ENCODE measurements around the gene CCDC83. TPM values are rescaled to one million over a fixed set of nuclear protein-coding genes. Genes with fewer than 3 reads are reported as not detected.

The CCDC83 gene
- polyA plus RNA-seq, 1 of the 3 experiments (the other 2 are of a cell fraction), result not detected

- H3K79me2 ChIP-seq (ENCODE audit: insufficient read depth), result no peaks in the 10 kb centered on the region
- no peak for TF ChIP-seq RXRA (IDR thresholded peaks at IDR 0.05; ENCODE audit: borderline replicate concordance, low read depth)
- no peak for TF ChIP-seq IRF3 (IDR thresholded peaks at IDR 0.05; ENCODE audit: low read depth, low read length)
- no peak for TF ChIP-seq FOSL2 (IDR thresholded peaks at IDR 0.05; ENCODE audit: borderline replicate concordance, low read depth)
- TF ChIP-seq NFIC (IDR thresholded peaks at IDR 0.05; ENCODE audit: borderline replicate concordance), result no peak
- no peak for TF ChIP-seq FOXM1 (IDR thresholded peaks at IDR 0.05; ENCODE audit: low read depth)
- no peak for TF ChIP-seq CTCF (IDR thresholded peaks at IDR 0.05)
- TF ChIP-seq REST (IDR thresholded peaks at IDR 0.05; ENCODE audit: low read depth, low read length), result no peak
- TF ChIP-seq TCF12 (IDR thresholded peaks at IDR 0.05), result no peak
- TF ChIP-seq ZBTB33 (IDR thresholded peaks at IDR 0.05; ENCODE audit: borderline replicate concordance, low read depth), result no peak
- TF ChIP-seq RFX5 (IDR thresholded peaks at IDR 0.05; ENCODE audit: low read length), result no peak
- TF ChIP-seq JUND (IDR thresholded peaks at IDR 0.05), result no peak
- 0 out of 2 replicates have a peak, but pooled peaks have one; percentile 40 for TF ChIP-seq TAF1 (IDR thresholded peaks at IDR 0.05; ENCODE audit: borderline replicate concordance, low read depth, low read length)
- peak; percentile 92 for TF ChIP-seq MAX (IDR thresholded peaks at IDR 0.05; ENCODE audit: low read depth)
- TF ChIP-seq EZH2phosphoT487 (IDR thresholded peaks at IDR 0.05; ENCODE audit: borderline replicate concordance, low read depth), result no peak
- no peak for TF ChIP-seq MEF2A (IDR thresholded peaks at IDR 0.05; ENCODE audit: borderline replicate concordance, low read depth)
- no peak for TF ChIP-seq RAD21 (IDR thresholded peaks at IDR 0.05; ENCODE audit: low read length)
- peak; percentile 70 for TF ChIP-seq POLR2AphosphoS5 (IDR thresholded peaks at IDR 0.05; ENCODE audit: low read depth, low read length)
- no peak for TF ChIP-seq ELF1 (IDR thresholded peaks at IDR 0.05)
- no peak for TF ChIP-seq USF1 (IDR thresholded peaks at IDR 0.05; ENCODE audit: borderline replicate concordance, low read depth)
- TF ChIP-seq FOXJ3 (CRISPR knock-in tag; IDR thresholded peaks at IDR 0.05), result no peak
- TF ChIP-seq USF2 (IDR thresholded peaks at IDR 0.05; ENCODE audit: borderline replicate concordance, low read depth, low read length), result no peak
- TF ChIP-seq YY1 (IDR thresholded peaks at IDR 0.05; ENCODE audit: low read depth), result no peak
These were observed 44.1 kb upstream of the CCDC83 start, which contains the start of gene SYTL2 for GRCh38 chr11:85810871-85811611. Gene SYTL2 (minus strand): TSS chr11:85811141. CDS start chr11:85757725, 53,416 bp downstream.

More at GRCh38 chr11:85810871-85811611, 44.1 kb upstream of the CCDC83 start, which contains the start of gene SYTL2:
- peak; percentile 92 for DNase-seq
- ChIA-PET POLR2A (no interaction called here), CTCF (interaction anchor here (0.8 to 2.0 kb wide), 4 partner anchors 15 to 660 kb away, joined by 3 to 9 read pairs (median 7); no protein-coding TSS in a partner anchor)
- peak within 1 kb of the TSS; percentile 49; the same call in 1 of the 2 replicates for H3K9ac ChIP-seq
- H3K27me3 ChIP-seq (ENCODE audit: insufficient read depth), result no peaks in the 10 kb centered on the region
- peaks cover 13 to 15% of the 10 kb centered on the region in 2 experiments; a peak in 3 of 4 replicates for H3K4me1 ChIP-seq (ENCODE audit: control insufficient read depth in 1 of 2, insufficient read depth in 2 of 2, low read depth in 1 of 2, low read length in 1 of 2)
- H3K4me3 ChIP-seq (ENCODE audit: low read depth in 2 of 2, low read length in 1 of 2), result peak within 1 kb of the TSS; percentile 65 to 67
- peaks cover 21% of the 10 kb centered on the region for H3F3A ChIP-seq (replicated peaks; ENCODE audit: insufficient read depth)
- 7% methylated on average over 35 of the region's 72 CpGs for WGBS (ENCODE audit: low lambda C conversion rate)
- no peaks in the 10 kb centered on the region for H3K9me3 ChIP-seq
- no peak within 1 kb of the TSS for H3K27ac ChIP-seq (ENCODE audit: low read depth in 2 of 2, low read length in 1 of 2)
- peak within 1 kb of the TSS; percentile 95 for H2AFZ ChIP-seq (ENCODE audit: low read depth)
- H3K9me2 ChIP-seq, result no peaks in the 10 kb centered on the region
- peak within 1 kb of the TSS; percentile 96 for H3K4me2 ChIP-seq
- no peaks in the 10 kb centered on the region for H3K36me3 ChIP-seq (replicated peaks in 1 of 2; ENCODE audit: control insufficient read depth in 1 of 2, insufficient read depth in 2 of 2, low read length in 1 of 2)
- no peaks in the 10 kb centered on the region for H4K20me1 ChIP-seq (ENCODE audit: insufficient read depth)
